ENCODE measurements around the gene RORC. TPM values are rescaled to one million over a fixed set of nuclear protein-coding genes. Genes with fewer than 3 reads are reported as not detected.

Gene RORC
- total RNA-seq, 1 experiment from 2014 or later, result 0.19 TPM

- H3K27ac Mint-ChIP-seq (ENCODE audit: unreplicated experiment), result no peak overlapping the region
- no peaks in the 10 kb centered on the region for H3K36me3 Mint-ChIP-seq (ENCODE audit: insufficient read depth, unreplicated experiment)
- no peaks in the 10 kb centered on the region for H3K9me3 Mint-ChIP-seq (ENCODE audit: low read depth, unreplicated experiment)
- TF ChIP-seq CTCF (IDR thresholded peaks at IDR 0.05; ENCODE audit: unreplicated experiment), result no peak
- CTCF ChIA-PET, result interaction anchor here (0.6 to 2.4 kb wide), 4 partner anchors 10 to 1447 kb away, joined by 3 to 12 read pairs (median 4); partner anchors contain the start of gene TDRKH
- peaks cover 8% of the 10 kb centered on the region for H3K4me1 Mint-ChIP-seq (ENCODE audit: low read depth, unreplicated experiment)
- peaks cover 49% of the 10 kb centered on the region for H3K27me3 Mint-ChIP-seq (ENCODE audit: unreplicated experiment)
- intact Hi-C loops (cut with micrococcal nuclease; ENCODE audit: unreplicated experiment), result no loop called here
- BruUV-seq (replicated peaks), result no TSS peak
- H3K4me3 Mint-ChIP-seq (ENCODE audit: low read depth, unreplicated experiment), result no peak overlapping the region
- DNase-seq, result no peak
Observed at GRCh38 chr1:151820940-151821339, 10.7 kb downstream of the RORC start.

DNA sequence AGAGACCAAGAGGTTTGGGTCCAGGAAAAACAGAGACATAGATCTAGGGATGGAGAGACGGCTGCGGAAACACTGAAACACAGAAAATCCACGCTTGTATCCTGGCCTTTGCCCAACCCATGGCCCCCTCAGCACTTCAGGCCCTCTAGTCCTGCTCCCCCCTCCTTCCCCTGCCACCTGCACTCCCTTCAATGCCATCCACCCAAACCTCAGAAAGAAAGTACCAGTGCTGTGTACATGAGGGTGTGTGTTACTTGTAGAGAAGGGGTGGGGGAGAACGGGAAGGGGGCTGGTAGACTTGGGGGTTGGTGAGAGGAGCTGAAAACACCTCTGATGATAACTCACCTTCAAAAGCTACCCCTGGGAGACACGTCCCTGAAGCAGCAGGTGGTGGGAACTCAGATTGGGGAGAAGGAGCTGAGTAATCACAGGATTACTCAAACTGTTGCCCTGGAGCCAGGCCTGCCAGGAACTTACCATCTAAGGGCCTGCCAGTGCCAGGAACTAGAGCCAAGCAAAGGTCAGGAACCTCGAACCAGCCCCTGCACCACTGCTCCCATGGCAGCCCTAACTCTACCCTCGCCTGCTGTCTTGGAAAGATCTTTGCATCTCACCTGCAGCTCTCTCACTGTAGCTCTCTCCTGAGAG is 11.5 kb downstream of the RORC start:
- Mint-ChIP-seq H3K4me3 (ENCODE audit: low read depth, unreplicated experiment) (no peak overlapping the region), H3K27me3 (ENCODE audit: unreplicated experiment) (peaks cover 51% of the 10 kb centered on the region), H3K27ac (ENCODE audit: unreplicated experiment) (no peak overlapping the region), H3K36me3 (ENCODE audit: insufficient read depth, unreplicated experiment) (no peaks in the 10 kb centered on the region), H3K9me3 (ENCODE audit: low read depth, unreplicated experiment) (no peaks in the 10 kb centered on the region), H3K4me1 (ENCODE audit: low read depth, unreplicated experiment) (peaks cover 8% of the 10 kb centered on the region)
- DNase-seq, result no peak
- CTCF ChIA-PET, result interaction anchor here (0.6 to 2.4 kb wide), 5 partner anchors 9 to 35 kb away, joined by 3 to 12 read pairs (median 4); partner anchors contain the start of gene TDRKH
- no TSS peak for BruUV-seq (replicated peaks)
- intact Hi-C loops (cut with micrococcal nuclease; ENCODE audit: unreplicated experiment), result no loop called here
- no peak for TF ChIP-seq CTCF (IDR thresholded peaks at IDR 0.05; ENCODE audit: unreplicated experiment)

- H3K4me3 Mint-ChIP-seq (ENCODE audit: low read depth, unreplicated experiment), result no peak overlapping the region
- no TSS peak for BruUV-seq (replicated peaks)
- H3K27me3 Mint-ChIP-seq (ENCODE audit: unreplicated experiment), result peaks cover 51% of the 10 kb centered on the region
- intact Hi-C loops (cut with micrococcal nuclease; ENCODE audit: unreplicated experiment), result no loop called here
- no peak for DNase-seq
- CTCF ChIA-PET, result interaction anchor here (1.3 to 2.4 kb wide), 2 partner anchors 17 to 29 kb away, joined by 3 to 12 read pairs; partner anchors contain the start of gene TDRKH
- no peak overlapping the region for H3K27ac Mint-ChIP-seq (ENCODE audit: unreplicated experiment)
- TF ChIP-seq CTCF (IDR thresholded peaks at IDR 0.05; ENCODE audit: unreplicated experiment), result no peak
- H3K4me1 Mint-ChIP-seq (ENCODE audit: low read depth, unreplicated experiment), result peaks cover 8% of the 10 kb centered on the region
- H3K9me3 Mint-ChIP-seq (ENCODE audit: low read depth, unreplicated experiment), result no peaks in the 10 kb centered on the region
- no peaks in the 10 kb centered on the region for H3K36me3 Mint-ChIP-seq (ENCODE audit: insufficient read depth, unreplicated experiment)
Observed at GRCh38 chr1:151819227-151819835, 12.3 kb downstream of the RORC start.

GRCh38 chr1:151817353-151817730 is 14.3 kb downstream of the RORC start:
- TF ChIP-seq CTCF (IDR thresholded peaks at IDR 0.05; ENCODE audit: unreplicated experiment), result no peak
- no peak overlapping the region for H3K4me3 Mint-ChIP-seq (ENCODE audit: low read depth, unreplicated experiment)
- peaks cover 52% of the 10 kb centered on the region for H3K27me3 Mint-ChIP-seq (ENCODE audit: unreplicated experiment)
- intact Hi-C loops (cut with micrococcal nuclease; ENCODE audit: unreplicated experiment), result no loop called here
- DNase-seq, result no peak
- no peaks in the 10 kb centered on the region for H3K9me3 Mint-ChIP-seq (ENCODE audit: low read depth, unreplicated experiment)
- H3K4me1 Mint-ChIP-seq (ENCODE audit: low read depth, unreplicated experiment), result peaks cover 8% of the 10 kb centered on the region
- CTCF ChIA-PET, result no interaction called here
- H3K27ac Mint-ChIP-seq (ENCODE audit: unreplicated experiment), result no peak overlapping the region
- BruUV-seq (replicated peaks), result no TSS peak
- no peaks in the 10 kb centered on the region for H3K36me3 Mint-ChIP-seq (ENCODE audit: insufficient read depth, unreplicated experiment)
